ENCODE results near the gene PROP1.
"Not testable (repeated sequence)": the region's sequence is repeated elsewhere in the genome, so short reads cannot be mapped to it uniquely, and the experiment has no call there.

The PROP1 gene

DNA sequence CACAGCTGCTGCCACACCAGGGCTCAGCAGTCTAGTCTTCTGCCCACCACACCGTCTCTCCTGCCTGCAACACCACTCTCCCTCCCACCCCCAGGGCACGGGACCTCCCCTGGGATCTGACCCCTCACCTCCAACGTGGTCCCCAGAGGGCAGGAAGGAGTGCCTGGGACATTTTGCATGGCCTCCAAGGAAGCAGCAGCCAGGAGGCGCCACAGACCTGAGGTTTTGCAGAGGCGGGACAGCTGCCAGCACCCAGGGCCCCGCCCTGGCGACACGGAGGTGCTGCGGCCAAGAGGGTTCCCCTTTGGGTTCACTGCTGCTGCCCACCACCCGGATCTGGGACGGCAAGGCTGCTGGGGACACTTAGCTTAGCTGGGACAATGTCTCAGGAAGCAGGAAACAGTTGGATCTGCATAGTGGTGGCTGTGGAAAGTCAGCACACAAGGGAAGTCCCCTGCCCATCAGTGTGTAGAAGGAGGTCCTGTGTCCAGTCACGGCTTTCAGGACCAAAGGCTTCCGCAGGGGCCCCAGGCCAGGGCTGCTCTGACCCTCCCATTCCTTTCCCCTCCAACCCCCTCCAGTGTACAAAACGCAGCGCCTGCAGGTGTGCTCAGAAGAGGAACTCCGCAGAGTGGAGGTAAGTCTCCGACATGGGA is 13.8 kb downstream of the PROP1 start:
- no peak for DNase-seq

DNA sequence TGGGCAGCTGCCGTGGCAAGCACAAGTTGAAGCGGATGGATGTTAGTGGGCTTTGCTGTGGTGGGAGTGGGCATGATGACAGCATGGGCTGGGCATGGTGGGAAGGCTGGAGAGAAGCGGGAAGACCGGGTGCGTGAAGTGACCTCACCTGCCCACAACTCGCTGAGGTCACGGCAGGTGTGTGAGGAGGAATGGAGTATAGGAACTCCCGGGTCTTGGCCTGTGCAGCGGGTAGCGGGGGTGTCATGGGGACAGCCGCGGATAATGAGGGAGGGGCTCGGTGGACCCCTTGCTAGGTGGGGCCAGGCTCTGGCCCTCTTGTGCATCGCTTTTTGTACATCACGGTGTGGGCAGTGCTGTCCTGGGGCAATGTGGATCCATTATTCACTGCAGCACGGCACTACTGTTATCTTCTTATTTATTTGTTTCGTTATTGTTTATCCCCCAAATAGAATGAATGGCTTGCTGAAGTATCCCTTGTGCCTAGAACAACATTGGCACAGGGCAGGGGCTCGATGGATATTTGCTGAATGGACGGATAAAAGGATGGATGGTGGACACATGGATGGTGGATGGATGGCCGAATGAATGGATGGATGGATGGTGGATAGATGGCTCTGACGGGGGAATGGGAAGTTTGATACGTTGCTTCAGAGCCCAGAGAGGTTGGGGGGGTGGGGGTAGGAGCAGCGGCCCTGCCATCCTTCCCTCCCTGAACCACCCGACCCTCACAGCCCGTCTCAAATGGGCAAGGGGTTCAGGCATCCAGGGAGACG is 14.6 kb downstream of the PROP1 start:
- DNase-seq, result no peak

DNA sequence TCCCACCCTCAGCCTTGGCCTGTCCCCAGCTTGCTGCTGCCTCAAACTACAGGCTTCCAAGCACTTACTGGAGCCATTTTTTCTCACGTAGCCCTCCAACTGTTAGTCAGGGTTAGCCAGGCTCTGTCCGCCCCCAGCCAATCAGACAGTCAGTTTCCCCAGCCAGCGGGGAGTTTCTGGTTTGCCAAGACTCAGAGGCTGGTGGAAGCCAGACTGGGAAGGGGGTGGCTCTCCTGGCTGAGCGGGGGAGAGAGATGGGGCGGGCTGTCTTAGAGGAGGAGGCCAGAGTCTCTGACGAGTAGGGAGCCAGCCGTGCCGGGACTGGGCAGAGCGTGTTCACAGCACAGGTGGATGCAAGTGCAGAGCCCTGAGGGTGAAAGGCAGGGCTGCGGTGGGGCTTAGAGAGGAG is 15.3 kb downstream of the PROP1 start:
- DNase-seq, result no peak

- not testable (repeated sequence) for DNase-seq
Observed at GRCh38 chr5:177977600-177977999, 18.4 kb downstream of the PROP1 start.

GRCh38 chr5:177973066-177973635 is 22.9 kb downstream of the PROP1 start:
- no peak for DNase-seq

DNA sequence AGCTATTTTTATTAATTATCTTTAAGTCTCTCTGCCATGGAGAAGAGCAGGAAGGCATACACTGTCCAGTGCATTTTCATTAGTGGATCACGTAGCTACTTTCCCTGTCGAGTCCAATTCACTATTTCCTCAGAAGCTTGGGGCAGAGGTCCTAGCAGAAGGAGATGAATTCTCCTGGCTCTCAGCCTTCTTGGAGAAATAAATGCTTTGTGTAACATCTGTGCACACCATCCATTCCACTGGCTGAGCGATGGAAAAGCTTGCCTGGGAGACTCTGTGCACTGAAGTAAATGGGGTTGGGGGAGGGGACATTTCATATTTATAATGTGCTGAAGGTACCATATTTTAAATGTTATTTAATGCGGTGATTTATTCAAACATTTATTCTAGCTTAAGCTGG is 23.4 kb downstream of the PROP1 start:
- DNase-seq, result no peak

- not testable (repeated sequence) for DNase-seq
Observed at GRCh38 chr5:177972014-177972413, 24.0 kb downstream of the PROP1 start.

DNA sequence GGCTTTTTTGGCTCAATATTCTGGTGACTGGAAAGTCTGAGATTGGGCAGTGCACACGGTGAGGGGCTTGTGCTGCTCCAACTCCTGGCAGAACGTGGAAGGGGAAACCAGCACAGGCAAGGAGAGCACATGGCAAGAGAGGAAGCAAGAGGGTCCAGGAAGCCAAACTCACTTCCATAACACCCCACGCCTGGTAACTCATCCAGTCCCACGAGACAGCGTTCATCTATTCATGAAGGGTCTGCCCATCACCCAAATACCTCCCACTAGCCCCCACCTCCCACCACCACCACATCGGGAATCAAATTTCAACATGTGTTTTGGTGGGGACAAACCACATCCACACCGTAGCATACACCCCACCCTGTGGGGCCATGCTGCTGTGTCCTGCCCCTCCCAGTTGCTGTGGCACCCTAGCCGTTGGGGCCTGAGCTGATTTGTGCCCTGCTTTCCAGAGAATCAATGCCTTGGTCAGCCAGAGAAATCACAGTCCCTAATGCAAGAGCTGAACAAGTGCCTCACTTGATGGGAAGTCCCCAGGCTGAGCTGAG is 27.3 kb downstream of the PROP1 start:
- DNase-seq, result no peak

GRCh38 chr5:177967221-177967887 is 28.7 kb downstream of the PROP1 start:
- DNase-seq, result no peak

GRCh38 chr5:177966839-177967166 is 29.2 kb downstream of the PROP1 start:
- DNase-seq, result no peak

- DNase-seq, result no peak
Observed at GRCh38 chr5:177966009-177966838, 29.8 kb downstream of the PROP1 start.

DNA sequence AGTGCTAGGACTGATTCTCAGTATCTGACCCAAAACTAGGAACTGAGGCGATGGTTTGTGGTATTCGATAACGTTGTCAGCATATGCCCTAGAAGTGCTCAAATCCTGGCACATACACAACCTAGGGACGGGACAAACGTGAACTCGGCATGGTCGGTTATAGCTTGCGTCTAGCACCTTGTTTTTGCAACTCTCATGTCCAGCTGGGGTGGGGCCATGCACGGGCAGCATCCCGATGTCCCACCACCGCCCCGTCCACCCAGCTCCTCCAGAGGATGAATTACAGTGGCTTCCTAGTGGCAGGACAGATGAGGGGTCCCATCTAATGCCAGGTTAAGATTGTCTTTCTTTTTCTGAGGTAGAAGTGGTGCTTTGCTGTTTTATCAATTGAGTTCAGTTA is 31.6 kb downstream of the PROP1 start:
- DNase-seq, result no peak

DNA sequence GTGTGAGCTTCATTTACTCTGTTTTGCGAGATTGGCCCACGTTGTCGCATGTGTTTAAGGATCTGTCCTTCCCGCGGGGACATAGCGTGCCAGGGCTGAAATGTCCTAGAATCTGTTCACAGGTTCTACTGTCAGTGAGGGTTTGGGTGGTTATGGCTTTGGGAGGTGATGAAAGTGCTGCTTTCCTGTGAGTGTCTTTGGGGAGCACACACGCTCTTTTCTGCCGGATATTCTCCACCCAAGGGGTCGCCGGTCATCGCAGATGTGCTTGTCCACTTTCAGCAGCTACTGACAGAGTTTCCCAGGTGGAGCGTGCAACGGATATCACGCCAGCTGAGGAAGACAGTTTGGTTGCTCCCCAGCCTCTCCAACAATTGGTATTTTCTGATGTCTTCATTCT is 32.1 kb downstream of the PROP1 start:
- DNase-seq, result no peak

- no peak for DNase-seq
Observed at GRCh38 chr5:177959315-177959714, 36.7 kb downstream of the PROP1 start.

GRCh38 chr5:177958696-177959095 is 37.3 kb downstream of the PROP1 start:
- DNase-seq, result no peak

- DNase-seq, result no peak
Observed at GRCh38 chr5:177957241-177957640, 38.8 kb downstream of the PROP1 start.

GRCh38 chr5:177953101-177953500 is 42.9 kb downstream of the PROP1 start:
- DNase-seq, result not testable (repeated sequence)

DNA sequence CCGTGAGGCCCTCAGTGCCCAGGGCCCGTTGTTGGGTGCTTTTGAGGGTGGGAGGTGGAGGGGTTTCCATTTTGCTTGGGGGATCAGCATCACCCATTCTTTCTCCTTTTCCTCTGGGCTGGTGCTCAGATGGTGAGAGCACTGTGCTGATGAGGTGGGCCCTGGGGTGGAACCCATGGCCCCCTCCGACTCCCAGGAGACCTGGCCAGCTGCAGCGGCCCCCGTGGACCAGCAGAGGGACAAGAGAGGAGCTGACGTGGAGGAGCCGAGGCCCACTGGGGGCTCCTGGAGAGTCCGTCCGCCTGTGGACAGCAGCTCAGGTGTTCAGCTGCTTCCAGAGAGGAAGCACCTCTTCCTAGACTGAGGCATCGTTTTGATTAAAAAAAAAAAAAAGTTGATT is 46.4 kb downstream of the PROP1 start:
- DNase-seq, result not testable (repeated sequence)

DNA sequence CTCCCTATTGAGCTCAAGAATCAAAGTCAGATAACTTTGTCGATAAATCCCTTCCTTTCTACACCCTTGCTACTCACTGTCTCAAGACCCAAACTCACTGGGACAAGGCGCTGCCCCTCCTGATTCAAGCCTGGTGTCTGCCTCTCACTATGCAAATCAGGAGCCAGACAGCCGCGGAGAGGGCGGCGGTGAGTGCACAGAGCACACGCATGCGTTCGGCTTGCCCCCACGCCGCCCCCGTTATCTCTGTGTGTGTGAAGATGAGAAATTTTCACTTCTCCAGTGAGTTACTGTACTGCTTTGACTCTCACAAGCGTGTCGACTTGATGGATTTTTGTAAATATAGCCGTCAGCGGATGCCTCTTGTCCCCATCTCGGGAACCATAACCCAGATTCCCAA is 47.0 kb downstream of the PROP1 start:
- DNase-seq, result not testable (repeated sequence)

- not testable (repeated sequence) for DNase-seq
Observed at GRCh38 chr5:177947912-177948311, 48.1 kb downstream of the PROP1 start.

DNA sequence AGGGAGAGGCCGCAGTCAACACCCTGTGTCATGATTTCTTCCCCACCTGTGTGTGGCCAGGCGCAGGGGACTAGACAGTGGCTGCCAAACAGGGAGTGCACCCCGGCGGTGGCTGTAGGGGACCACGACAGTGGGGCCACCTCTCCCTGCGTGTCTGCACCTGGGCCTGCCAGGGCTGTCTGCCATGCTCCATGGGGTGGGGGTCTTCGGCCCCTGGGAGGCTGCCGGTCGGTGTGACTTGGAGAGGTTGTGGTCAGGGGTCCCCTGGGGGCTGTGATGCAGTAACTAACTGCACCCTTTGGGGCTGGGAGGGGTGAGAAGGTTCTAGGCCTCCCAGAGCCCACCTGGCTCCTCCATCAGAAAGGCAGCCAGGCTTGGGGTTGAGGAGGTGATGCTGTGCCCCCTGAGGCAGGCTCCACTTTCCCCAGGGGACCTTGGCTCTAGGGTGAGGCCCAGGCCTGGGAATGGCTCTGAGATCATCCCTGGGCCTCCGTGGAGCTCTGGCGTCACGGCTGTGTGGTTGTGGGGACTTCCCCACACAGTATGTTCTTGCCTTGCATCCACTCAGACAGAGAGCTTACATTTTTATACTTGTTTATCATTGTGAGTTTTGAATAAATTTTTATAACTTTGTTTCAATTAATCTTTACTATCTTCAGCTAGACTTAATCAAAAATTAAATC is 50.3 kb downstream of the PROP1 start:
- DNase-seq, result not testable (repeated sequence)

DNA sequence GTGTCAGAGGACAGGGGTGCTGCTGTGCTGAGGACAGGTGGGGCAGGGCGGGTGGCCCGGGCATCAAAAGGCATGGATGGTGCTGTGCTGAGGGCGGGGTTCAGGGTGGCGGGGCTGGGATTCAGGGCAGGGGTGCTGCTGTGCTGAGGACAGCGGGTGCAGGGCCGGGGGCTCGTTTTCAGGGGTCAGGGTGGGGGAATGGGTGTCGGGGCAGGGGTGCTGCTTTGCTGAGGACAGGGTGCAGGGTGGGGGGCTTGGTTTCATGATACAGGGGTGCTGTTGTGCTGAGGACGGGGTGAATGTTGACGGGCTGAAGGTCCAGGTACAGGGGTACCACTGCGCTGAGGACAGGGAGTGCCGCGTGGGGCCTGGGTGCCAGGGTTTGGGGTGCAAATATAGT is 50.9 kb downstream of the PROP1 start:
- DNase-seq, result not testable (repeated sequence)
